SU-DHL-6 (cell line): ENCODE data around the gene LRIG3.

Experiments
- EZH2phosphoT487 ChIP-seq: fragments of 200-600 bp; sonication (generic), shearing (Covaris generic); conservative IDR thresholded peaks from 2 replicates; pipeline ENCODE4 v1.6.1; 2018; ENCODE audit warnings: mild to moderate bottlenecking, antibody characterized with exemption, low read length, moderate library complexity, mixed read lengths
- TF ChIP-seq, protein P1 (sequence below): fragments of 200-600 bp; sonication (generic); IDR thresholded peaks from one replicate; pipeline ENCODE4 v1.5.1; 2017; ENCODE audit warnings: antibody characterized with exemption, mild to moderate bottlenecking, low read length, moderate library complexity; ENCODE audit not compliant: insufficient read depth, poor library complexity, severe bottlenecking

DNA sequence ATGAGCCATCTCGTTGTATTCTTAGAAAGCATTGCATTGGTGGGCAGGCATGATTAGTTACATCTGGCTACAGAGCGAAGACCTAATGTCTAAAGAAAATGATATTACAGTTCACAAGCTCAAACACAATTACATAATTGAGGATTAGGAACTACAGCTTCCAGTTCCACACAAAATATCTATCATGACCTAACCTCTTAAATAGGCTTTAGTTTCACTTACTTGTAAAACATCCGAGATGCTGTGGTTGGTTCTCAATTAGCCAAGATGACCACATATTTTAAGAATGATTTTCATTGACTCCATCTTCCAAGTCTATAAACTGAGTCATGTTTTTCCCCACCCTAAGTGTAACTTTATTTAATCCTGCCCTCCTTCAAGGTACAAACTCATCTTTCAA is 69.5 kb downstream of the LRIG3 start:
- no peak for TF ChIP-seq EZH2phosphoT487
- TF ChIP-seq, protein P1, sequence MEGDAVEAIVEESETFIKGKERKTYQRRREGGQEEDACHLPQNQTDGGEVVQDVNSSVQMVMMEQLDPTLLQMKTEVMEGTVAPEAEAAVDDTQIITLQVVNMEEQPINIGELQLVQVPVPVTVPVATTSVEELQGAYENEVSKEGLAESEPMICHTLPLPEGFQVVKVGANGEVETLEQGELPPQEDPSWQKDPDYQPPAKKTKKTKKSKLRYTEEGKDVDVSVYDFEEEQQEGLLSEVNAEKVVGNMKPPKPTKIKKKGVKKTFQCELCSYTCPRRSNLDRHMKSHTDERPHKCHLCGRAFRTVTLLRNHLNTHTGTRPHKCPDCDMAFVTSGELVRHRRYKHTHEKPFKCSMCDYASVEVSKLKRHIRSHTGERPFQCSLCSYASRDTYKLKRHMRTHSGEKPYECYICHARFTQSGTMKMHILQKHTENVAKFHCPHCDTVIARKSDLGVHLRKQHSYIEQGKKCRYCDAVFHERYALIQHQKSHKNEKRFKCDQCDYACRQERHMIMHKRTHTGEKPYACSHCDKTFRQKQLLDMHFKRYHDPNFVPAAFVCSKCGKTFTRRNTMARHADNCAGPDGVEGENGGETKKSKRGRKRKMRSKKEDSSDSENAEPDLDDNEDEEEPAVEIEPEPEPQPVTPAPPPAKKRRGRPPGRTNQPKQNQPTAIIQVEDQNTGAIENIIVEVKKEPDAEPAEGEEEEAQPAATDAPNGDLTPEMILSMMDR: no peak
